HG03103 (cell line): ENCODE measurements around the gene CCSER2.
A peak's percentile ranks its signal among the peaks of the same experiment; 100 is the strongest.
"Not testable (repeated sequence)": the region's sequence is repeated elsewhere in the genome, so short reads cannot be mapped to it uniquely, and the experiment has no call there.

Experiments
- ATAC-seq: cut with Tn5 transposase; IDR thresholded peaks from one replicate; pipeline ENCODE4 v1.9.1; 2021; ENCODE audit warnings: low read depth; ENCODE audit not compliant: unreplicated experiment

The CCSER2 gene

DNA sequence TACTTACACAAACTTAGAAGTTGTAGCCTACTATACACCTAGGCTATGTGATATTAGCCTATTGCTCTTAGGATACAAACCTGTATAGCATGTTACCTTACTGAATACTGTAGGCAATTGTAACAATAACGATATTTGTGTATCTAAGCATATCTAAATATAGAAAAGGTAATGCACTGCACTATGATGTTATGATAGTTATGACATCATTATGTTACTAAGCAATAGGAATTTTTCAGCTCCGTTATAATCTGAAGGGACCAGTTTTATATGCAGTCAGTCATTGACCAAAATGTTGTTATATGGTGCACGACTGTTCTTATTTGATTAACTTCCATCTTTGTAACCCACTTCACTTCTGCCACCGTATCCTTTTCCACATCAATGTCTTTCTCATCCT lies 62.0 kb downstream of the CCSER2 start:
- no peak for ATAC-seq

DNA sequence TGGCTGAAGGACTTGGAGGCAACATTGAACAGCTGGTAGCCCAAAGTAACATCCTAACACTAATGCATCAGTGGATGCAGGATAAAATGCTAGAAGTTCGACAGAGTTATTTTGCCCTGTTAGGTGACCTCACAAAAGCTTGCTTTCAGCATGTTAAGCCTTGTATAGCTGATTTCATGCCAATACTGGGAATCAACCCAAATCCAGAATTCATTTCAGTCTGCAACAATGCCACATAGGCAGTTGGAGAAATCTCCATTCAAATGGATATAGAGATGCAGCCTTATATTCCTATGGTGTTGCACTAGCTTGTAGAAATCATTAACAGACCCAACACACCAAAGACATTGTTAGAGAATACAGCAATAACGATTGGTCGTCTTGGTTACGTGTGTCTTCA lies 62.9 kb downstream of the CCSER2 start:
- no peak for ATAC-seq

DNA sequence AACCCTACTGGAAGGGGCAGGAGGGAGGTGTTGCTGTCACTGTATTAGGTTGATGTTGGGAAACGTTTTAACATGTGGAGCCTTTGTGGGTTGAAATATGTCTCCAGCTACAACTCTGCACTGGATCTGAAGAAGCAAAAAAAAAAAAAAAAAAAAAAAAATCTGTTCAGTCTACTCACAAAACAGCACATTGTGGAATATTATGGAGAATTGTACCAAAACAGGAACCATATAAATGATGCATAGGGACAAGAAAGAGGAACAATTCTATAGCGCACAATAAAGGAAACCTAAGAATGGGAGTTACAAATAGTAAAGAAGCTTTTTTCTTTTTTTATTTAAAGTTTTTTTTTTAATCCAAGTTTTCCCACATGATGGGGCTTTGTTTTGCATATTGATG lies 63.8 kb downstream of the CCSER2 start:
- ATAC-seq, result no peak

DNA sequence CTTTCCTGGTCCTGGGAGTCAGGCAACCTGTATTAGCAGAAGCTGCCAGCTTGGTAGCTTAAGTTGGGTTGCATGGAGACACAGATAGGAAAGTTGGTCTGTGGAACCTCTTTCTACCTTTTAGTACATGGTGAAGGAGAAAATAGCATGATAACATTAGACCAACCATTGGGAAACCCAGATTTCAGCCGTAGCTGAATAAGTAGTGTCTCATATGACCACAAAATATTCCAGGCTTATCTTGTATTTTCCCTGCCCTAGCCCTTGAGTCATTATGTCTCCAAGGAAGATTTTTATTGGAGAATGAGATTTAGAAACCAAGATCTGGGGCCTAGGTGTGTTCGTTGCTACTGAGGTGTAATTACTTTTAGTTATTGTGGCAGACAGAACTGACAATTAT lies 67.2 kb downstream of the CCSER2 start:
- ATAC-seq, result no peak

DNA sequence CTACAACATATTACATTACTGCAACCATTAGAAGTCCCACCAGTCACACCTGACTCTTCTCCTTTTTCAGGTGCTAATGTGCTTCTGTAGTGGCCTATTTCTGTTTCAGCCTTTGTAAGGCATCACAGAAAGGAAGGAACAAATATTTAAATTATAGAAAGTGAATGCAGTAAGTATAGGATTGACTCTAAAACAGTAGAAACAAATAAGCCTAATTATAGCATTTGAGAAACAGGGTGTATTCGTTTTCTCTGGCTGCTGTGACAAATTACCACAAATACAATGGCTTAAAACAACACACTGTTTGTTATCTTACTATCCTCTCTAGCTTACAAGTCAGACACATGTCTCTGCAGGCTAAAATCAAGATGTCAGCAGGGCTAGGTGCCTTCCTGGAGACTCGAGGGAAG lies 69.4 kb downstream of the CCSER2 start:
- peak; percentile 65 for ATAC-seq

DNA sequence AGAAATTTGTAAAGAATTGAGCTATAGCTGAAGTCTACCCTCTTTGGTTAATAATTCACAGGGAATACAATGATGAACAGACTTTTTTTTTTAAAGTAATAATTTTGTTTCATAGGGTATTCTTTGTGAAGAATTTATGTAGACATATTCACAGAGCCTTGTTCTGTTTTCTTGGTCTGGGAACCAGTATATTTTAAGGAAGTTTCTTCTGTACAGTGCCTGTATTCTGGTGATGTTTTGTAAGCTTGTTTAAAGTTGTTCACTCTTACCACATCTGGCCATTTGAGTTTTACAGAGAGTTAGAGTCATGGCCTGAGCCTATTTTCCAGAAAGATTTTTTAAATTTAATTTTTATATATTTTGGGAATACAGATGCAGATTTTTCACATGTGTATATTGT lies 70.3 kb downstream of the CCSER2 start:
- no peak for ATAC-seq

DNA sequence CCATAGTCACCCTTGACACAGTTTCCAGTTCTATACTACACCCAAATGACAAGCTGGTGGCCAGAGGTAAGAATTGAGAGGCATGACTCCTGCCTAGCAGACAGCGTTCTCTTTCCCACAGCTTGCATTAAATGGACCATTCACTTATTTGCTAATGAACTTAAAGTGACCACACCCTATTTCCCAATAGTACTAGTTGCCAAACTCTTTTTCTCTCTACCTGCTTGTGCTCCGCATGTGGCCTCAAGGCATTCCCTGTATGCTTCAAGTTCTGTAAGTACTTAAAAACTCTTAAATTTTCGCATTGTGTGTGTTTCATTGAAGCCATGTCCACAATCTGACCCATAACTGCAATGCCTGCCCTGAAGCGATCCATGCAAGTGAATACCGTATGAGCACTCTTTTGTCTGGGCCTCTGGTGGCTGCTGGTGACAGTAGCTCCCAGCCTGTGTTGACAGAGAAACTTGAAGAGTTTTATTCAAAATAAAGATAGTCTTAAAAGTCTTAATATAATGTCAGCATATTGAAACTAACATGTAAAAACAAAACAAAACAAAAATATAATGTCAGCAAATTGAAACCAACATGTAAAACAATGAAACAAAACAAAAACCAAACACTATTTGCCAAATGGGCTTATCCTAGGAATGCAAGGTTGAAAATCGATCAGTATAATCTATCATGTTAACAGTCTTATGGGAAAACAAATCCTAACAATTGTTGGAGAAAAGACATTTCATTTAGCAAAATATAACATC lies 73.6 kb downstream of the CCSER2 start:
- no peak for ATAC-seq

DNA sequence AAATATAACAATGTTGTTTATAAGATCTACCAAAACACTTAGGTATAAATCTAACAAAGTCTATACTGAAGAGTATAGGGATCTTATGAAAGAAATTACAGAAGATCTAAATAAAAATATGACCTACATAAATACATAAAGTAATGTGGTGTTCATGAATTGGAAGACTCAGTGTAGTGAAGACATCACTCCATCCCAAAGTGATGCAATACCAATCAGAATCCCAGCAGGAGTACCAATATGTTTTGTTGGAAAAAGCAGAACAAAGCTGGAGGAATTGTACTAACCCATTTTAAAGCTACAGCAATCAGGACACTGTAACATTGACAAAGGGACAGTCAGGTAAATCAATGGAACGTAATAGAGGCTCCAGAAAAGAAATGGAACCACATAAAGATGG lies 76.4 kb downstream of the CCSER2 start:
- ATAC-seq, result no peak

DNA sequence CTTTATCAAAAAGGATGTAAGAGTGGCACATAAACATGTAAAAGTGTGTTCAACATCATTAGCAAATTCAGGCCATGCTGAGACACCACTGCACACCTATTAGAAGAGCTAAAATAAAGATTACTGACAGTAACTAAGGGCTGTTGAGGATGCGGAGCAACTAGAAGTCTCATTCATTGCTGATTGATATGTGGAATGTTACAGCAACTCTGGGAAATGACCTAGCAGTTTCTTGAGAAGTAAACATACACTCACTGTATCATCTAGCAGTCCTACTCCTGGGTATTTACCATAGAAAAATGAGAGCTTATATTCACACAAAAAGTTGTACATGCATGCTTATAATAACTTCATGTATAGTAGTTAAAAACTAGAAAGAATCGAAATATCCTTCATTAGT lies 77.3 kb downstream of the CCSER2 start:
- ATAC-seq, result no peak

DNA sequence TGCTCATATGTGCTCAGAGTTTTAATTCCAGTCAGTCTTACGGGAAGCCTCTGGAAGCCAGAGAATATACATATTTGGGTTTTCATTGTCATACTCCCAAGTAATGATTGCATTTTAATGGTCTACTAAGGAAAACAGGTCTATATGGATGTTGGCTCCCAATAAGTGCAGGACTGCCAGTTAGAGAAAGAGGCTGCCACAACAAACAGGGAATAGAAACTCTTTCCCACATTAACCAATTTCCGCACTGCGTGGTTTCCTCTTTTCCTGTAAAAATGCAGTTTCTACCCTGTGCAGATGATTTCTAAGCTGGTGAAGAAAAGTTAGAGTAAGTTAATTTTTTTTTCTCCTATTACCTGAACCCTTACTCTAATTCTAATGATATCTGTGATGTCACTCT lies 78.2 kb downstream of the CCSER2 start:
- no peak for ATAC-seq

DNA sequence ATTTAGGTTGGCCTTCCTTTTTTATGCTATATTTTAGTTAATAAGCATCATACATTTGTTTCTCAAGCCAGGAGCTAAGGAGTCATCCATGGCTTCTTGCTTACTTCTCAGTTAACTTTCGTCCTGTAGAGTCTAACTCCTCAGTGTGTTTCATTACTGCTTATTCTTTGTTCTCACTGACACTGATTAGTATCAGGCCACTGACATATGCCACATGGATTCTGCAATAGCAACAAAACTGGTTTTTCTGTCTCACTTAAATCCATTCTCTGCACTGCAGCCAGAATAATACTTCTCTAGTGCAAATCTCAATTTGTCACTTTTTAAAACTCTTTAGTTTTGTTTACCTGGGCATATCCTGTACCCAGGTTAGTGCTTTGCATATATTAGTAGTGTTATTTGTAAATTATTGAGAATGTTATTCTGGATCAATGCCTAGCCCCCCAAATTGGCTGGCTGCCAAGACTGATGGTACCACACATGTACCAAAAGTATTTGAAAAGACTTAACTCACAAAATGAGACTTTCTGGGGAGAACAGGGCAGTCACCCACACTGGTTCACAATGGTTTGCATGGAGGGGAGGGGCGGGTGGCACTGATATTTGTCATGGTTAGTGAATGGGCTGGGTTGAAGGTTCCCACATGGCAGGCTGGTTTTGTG lies 79.1 kb downstream of the CCSER2 start:
- no peak for ATAC-seq

DNA sequence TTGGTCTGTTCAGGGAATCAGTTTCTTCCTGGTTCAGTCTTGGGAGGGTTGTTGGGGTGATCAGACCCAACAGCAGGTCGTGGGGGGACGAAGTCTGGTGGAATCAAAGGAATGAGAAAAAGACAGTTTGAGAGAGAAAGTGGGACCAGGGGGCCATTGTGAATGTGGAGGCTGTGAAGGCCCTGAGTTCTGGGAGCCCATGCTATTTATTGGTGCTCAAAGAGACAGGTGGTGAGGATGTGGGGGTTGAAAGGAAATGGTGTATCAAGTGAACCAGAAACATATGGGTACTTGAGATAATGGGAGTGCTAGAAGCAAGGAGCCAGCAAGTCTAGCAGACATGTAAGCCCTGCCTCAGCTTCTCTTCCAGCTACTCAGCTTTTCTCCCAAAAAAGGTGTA lies 84.1 kb downstream of the CCSER2 start:
- ATAC-seq, result no peak

DNA sequence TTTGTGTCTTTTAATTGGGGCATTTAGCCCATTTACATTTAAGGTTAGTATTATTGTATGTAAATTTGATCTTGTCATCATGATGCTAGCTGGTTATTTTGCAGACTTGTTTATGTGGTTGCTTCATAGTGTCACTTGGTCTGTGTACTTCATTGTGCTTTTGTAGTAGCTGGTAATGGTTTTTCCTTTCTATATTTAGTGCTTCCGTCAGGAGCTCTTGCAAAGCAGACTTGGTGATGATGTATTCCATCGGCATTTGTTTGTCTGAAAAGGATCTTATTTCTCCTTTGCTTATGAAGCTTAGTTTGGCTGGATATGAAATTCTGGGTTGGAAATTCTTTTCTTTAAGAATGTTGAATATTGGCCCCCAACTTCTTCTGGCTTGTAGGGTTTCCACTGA lies 85.7 kb downstream of the CCSER2 start:
- not testable (repeated sequence) for ATAC-seq

DNA sequence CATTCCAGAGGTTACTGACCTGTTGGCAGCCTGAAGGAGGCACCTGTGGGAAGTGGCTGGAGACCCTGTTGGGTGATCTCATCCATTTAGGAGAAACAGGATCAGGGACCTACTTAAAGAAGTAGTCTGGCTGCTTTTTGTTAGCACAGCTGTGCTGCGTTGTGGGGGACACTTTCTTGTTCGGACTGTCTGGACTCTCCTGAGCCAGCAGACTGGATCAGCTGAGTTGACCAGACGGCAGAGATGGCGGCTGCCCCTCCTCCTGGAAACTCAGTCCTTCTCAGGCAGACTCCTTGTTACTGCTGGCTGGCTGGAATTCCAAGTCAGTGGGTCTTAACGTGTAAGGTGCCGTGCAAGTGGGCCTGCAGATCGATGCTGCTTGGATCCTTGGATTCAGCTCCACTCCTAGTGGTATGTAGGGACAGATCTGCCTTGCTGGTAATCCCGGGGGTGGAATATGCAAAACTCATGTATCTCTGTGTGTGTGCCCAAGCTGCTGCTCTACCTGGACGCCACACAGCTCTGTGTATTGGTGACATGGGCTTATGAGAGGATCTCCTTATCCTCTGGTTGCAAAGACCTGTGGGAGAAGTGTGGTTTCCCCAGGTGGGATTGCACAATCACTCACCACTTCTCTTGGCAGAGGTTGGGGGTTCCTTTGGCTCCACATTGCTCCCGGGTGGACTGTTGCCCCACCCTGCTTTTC lies 87.3 kb downstream of the CCSER2 start:
- no peak for ATAC-seq

DNA sequence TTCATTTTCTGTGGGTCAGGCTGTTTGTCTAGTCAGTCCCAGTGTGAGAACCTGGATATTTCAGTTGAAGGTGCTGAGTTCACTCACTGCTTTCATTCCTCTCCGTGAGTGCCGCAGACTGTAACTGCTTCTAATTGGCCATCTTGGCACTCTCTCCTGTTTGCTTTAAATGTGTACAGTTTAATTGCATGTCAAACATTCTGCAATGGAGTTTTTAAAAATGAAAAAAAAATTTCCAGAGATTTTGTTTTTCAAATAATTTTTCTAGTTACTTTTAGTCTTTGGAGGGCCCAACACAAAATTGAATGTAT lies 87.8 kb downstream of the CCSER2 start:
- no peak for ATAC-seq

DNA sequence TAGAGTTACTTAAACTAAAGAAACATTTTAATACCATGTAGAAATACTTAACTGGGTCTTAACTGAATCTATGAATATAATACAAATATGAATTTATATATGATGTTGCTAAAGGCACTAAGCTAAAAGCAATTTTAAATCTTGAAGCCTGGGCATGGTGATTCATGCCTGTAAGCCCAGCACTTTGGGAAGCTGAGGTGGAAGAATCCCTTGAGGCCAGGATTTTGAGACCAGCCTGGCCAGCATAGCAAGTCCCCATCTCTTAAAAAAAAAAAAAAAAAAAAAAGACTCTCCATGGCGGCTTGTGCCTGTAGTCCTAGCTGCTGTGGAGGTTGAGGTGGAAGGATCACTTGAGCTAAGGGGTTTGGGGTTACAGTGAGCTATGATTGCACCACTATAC lies 95.3 kb downstream of the CCSER2 start:
- ATAC-seq, result no peak

DNA sequence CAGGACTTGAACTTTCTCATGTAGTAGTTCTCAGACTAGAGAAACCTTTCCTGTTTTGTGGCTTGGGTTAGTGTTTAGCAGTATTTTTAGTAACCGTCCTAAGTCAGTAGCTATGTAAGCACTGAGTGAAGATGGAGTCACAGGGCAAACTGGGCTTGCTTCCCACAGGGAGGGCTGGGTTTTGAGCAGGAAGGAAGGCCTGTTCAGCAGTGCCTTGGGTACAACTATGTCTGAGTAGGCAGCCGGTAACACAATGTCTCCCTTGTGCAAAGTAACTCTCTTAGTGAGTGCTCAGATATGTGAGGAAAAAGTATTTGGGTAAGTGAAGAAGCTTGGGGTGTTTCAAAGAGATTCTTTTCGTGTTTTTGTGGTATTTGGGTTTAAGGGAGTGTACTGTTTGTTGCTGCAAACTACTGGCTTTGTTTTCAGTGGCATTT lies 96.4 kb downstream of the CCSER2 start:
- no peak for ATAC-seq

DNA sequence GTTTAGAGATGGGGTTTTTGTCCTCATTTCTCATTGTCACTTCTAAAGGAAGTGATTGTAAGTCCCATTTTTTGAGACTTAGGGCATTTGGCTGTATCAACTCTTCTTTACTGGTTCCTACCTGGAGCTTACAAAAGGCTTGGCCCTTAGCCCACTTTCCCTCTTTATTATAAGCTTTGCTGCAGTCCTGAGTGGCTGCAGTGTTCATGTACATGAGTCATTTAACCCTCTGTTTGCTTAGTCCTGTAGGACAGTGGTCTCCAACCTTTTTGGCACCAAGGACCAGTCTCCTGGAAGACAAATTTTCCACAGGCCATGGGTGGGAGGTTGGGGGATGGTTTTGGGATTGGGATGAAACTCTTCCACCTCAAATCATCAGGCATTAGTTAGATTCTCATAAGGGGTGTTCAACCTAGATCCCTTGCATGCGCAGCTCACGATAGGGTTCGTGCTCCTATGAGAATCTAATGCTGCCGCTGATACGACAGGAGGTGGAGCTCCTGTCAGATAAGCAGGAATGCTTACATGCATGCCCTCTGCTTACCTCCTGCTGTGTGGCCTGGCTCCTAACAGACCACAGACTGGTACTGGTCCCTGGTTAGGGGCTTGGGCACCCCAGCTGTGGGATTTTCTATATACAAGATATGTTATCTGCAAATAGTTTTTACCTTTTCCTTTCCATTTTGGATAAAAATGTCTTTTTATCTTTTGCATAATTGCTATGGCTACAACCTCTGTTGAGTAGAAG lies 99.7 kb downstream of the CCSER2 start:
- no peak for ATAC-seq

DNA sequence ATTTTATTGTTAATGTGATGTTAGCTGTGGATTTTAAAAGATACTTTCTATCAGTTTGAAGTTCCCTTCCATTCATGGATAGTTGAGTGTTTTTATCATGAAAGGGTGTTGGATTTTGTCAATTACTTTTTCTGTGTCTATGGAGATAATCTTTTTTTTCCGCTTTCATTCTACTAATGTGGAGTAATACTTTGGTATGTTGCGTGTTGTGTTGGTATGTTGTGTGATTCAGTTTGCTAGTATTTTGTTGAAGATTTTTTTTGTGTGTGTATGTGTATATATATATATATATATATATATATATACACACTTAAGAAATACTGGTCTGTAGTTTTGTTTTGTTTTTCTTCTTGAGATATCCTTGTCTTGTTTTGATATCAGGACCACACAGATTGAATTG lies 100.3 kb downstream of the CCSER2 start:
- no peak for ATAC-seq

DNA sequence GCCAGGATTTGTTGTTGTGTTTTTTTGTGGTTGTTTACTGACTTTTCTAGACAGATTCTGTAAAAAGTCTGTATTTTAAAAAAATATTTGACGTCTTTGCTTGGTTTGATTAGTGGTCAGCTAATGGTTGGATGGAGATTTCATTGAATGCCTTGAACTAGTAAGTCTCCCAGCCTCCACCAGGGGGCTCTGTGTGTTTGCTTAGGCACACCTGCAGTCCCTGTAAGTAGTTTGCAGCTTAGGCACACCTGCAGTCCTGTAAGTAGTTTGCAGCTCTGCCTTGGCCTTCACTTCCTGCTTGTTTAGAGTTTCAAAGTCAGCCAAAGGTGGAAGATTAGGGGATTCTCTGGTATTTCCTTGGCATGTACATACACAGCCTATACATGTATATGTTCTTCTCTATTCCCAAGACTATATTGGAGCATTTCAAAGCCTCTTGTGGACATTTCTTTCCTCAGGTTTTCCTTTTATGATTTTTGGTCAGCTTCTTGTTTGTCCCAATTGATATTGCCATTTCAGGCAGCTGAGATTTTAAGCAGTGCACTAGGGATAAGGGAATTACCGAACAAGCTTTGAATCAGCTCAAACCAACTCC lies 101.6 kb downstream of the CCSER2 start:
- peak; percentile 97 for ATAC-seq

DNA sequence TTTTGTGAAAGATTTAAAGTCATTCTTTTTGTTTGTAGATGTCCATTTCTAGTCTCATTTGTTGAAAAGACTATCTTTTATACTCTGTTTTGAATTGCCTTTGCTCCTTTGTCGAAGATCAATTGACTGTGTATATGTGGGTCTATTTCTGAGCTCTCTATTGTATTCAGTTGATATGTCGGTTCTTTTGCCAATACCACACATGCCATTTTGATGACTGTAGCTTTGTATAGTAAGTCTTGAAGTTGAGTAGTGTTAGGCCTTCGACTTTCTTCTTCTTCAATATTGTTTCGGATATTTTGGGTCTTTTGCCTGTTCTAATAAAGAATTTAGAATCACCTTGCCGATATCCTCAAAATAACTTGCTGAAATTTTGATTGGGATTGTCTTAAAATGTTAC lies 104.5 kb downstream of the CCSER2 start:
- ATAC-seq, result no peak
